HG03342 (cell line): Measurements from ENCODE around the gene PHLDA3.

Experiments
- ATAC-seq: cut with Tn5 transposase; IDR thresholded peaks from one replicate; pipeline ENCODE4 v1.9.1; 2021; ENCODE audit warnings: mild to moderate bottlenecking, moderate library complexity; ENCODE audit not compliant: unreplicated experiment

Gene PHLDA3

DNA sequence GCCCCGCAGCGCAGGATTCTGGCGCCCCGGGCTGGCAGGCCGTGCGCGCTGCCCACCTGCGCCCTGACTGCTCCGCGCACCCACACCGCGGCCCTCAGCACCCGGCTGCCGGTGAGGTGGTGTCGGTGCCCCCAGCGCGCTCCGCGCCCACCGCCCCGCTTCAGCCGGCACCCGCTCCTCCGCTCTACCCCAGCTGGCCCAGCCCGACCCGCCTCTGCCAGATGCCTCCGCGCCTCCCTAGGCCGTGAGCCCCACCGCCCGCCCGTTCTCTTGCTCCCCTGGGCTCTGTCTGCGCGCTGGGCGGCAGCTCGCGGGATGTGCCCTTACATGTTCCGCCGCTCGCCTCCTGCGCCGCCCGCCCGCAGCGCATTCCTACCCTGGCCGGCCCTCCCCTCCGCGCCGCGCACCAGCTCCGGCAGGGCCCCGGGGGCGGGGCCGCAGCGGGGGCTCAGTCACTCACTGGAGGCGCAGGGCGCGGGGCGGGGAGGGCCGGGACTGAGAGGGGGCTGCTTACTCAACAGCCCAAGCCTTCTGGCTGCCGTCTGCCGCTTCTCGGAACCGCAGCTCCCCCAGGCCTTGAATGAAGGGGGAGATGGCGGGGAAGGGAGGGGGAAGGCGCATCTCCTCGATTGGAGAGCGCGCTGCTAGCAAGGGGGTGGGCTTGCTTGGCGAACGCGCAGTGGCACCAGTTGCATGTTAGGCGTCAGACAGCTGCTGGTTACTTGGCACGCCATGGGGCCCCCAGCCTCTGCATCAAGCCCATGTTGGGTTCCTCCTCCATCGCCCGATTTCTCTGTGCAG lies at the start of gene PHLDA3:
Gene PHLDA3, minus strand, starts transcription at position 345 of the 801 bp plus-strand sequence. CDS start 402 bp downstream, outside the sequence.
- ATAC-seq: peak; percentile 73

DNA sequence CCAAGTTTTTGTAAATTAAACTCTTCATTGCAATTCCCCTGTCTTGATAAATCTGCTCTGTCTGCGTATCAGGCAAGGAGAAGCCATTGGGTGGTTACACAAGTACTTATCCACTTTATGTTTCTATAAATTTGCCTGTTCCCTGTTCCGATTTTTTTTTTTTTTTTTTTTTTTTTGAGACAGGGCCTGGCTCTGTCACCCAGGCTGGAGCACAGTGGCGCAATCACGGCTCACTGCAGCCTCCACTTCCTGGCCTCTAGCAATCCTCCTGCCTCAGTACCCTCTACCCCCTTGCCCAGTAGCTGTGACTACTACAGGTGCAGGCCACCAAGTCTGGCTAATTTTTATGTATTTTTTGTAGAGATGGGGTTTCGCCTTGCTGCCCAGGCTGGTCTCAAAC lies 49.1 kb upstream of the PHLDA3 start:
- no peak for ATAC-seq

DNA sequence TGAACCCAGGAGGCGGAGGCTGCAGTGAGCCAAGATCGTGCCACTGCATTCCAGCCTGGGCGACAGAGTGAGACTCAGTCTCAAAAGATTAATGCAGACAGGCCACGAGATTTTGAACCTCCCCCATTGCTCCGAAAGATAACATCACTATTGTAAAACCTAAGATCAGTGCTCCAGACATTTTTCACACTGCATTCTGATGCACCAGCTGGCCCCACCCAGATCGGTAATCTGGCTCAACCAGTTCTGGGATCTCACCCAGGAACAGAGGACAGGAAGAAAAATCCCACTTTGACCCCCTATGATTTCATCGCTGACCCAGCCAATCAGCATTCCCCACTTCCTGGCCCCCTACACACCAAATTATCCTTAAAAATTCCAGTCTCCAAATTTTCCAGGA lies 48.6 kb upstream of the PHLDA3 start:
- no peak for ATAC-seq

DNA sequence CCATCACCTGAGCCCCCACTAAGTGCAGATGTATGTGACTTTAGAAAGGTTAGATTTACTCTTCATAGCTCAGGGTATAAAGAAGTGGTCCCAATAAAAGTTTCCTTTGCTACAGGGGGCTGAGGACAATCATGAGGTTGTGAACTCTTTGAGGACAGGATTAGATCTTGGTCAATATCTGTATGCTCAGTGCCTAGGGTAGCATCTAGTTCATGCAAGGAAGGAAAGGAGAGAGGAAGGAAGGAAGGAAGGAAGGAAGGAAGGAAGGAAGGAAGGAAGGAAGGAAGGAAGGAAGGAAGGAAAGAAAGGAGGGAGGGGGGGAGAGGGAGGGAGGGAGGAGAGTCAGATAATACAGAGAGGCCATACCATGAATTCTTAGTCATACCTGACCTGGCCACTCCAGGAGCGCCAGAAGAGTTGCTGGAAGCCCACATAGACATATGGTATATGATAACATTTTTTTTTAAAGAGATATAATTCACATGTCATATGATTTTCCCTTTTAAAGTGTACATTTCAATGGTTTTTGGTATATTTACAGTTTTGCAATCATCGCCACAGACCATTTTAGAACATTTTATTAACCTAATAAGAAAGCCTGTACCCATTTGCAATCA lies 47.6 kb upstream of the PHLDA3 start:
- no peak for ATAC-seq

DNA sequence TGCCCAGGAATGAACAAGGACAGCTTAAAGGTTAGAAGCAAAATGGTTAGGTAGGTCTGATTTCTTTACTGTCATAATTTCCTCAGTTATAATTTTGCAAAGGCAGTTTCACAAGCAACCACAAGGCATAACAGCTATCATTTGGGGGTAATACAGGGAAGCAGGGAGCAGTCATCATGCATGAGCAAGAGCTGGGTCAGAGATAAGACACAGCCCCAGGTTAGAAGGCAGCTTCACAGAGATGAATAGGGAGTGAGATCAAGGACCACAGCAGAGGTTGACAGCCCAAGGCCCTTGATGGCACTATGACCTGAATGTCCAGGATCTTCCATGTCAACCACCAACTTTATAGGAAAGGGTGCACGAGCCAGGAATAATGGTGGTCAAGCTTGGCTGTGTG lies 46.9 kb upstream of the PHLDA3 start:
- no peak for ATAC-seq

DNA sequence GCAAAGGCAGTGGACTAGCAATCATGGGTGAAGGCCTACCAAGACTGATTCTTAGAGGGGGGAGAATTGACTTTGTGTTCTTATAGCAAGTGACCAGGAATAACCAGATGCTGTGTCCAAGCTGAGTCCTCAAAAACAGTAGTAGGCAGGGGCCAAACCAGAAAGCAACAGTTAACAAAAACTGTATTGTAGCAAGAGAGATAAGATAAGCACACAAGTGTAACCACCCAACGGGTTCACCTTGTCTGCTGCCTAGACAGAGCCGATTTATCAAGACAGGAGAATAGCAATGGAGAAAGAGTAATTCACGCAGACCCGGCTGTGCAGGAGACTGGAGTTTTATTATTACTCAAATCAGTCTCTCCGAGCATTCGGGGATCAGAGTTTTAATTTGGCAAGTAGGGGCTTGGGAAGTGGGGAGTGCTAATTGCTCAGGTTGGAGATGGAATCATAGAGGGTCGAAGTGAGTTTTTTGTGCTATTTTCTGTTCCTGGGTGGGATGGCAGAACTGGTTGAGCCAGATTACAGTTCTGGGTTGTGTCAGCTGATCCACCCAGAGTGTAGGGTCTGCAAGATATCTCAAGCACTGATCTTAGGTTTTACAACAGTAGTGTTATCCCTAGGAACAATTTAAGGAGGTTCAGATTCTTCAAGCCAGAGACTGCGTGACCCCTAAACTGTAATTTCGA lies 46.2 kb upstream of the PHLDA3 start:
- no peak for ATAC-seq

DNA sequence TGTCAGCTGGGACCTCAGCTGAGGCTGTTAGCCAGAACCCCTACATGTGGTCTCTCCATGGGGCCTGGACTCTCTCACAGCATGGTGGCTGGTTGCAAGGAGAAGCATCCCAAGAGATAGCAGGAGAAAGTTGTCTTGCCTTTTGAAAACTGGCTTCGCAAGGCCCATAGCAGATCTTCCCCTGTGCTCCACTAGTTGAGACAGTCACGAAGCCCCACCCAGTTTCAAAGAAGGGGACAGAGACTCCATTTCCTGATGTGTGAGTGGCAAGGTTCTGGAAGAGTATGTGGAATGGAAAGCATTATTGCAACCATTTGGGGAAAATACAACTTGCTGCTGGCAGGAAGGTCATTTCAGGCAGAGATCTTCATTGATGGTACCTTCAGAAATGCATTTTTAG lies 45.5 kb upstream of the PHLDA3 start:
- no peak for ATAC-seq

DNA sequence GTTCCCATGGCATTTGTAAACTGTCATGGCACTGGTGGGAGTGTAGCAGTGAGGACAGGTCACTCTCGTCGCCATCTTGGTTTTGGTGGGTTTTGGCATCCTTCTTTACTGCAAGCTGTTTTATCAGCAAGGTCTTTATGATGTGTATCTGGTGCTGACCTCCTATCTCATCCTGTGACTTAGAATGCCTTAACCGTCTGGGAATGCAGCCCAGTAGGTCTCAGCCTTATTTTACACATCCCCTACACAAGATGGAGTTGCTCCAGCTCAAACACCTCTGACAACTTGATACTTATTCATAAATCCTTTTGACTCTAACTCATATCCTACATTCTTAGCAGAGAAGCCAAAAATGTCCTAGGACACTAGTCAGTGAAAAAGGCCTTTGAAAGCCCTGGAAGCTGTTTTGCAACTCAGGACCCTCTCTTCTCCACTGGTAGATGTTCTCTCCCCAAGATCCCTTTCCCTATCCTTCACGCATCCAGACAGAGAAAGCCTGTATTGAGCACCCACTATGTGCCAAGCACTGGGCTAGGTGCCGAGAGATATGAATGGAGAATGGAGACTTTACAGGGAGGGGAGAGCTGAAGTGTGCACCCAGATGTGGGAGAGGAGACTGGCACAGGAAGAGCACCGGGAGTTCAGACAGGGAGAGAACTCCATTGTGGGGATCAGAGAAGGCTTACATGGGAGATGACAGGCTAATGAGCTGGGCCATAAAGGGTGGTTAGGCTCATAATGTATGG lies 44.7 kb upstream of the PHLDA3 start:
- no peak for ATAC-seq

DNA sequence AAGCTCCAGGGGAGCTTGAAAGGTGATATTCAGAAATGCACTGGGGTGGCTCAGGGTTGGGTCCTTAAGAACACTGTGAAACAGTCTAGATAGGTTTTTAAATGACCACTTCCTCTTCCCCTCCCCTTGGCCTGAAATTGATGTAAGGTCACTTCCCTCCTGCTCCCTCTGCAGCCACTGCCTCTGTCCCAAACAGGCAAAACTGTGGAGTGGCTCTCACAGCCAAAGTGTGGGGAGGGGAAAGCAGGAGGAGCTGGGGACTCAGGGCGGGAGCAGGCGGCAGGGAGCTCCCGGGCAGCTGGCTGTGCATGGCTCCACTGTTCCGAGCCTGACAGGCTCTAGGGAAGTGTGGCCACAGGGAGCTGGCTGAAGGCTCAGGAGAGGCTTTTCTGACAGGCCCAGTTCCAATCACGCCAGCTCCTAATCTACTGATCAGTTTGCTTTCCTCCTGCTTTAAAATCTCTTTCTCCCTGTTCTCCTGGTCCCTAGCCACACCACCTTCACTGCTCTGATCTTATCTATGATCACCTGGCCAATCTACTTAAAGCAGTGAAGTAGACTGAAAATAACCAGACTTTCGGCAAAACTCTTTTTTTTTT lies 43.1 kb upstream of the PHLDA3 start:
- ATAC-seq: peak; percentile 40

DNA sequence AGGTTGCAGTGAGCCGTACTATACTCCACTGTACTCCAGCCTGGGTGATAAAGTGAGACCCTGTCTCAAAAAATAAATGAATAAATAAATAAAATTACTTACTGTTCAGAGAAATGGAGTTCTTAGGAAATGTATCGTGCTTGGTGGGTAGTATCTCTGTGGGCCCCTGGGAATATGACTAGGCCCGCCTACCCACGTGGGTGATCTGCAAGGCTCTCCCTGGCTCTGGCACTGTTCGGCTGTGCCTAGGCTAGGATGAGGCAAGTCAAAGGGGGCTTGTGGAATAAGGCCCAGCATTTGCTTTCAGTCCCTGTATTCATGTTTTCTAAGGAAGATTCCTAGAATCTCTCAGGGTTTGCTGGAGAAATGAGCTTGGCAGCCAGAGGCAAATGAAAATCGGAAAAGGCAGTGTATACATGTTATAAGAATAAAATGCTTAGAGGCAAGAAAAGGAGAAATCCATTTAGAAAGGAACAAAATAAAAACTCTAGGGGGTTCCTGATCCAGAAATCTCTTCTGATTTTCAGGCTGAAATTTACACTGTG lies 42.5 kb upstream of the PHLDA3 start:
- ATAC-seq: no peak

DNA sequence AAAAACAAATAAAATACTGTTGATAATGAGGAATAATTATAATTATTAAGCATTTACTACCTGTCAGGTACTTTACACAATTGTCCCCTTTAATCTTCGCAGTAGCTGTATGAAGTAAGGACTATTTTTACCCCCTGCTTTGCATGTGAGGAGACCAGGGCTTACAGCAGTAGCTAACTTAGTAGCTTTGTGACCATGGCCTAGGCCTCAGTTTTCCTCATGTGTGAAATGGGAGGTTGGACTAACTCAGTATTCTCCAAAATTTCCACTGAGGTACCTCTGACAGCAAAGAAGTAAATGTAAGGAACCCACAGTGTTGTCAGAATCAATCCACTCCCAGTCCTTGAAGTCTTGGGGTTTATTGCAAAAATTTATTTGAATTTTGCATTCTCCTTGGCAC lies 41.7 kb upstream of the PHLDA3 start:
- ATAC-seq: no peak

DNA sequence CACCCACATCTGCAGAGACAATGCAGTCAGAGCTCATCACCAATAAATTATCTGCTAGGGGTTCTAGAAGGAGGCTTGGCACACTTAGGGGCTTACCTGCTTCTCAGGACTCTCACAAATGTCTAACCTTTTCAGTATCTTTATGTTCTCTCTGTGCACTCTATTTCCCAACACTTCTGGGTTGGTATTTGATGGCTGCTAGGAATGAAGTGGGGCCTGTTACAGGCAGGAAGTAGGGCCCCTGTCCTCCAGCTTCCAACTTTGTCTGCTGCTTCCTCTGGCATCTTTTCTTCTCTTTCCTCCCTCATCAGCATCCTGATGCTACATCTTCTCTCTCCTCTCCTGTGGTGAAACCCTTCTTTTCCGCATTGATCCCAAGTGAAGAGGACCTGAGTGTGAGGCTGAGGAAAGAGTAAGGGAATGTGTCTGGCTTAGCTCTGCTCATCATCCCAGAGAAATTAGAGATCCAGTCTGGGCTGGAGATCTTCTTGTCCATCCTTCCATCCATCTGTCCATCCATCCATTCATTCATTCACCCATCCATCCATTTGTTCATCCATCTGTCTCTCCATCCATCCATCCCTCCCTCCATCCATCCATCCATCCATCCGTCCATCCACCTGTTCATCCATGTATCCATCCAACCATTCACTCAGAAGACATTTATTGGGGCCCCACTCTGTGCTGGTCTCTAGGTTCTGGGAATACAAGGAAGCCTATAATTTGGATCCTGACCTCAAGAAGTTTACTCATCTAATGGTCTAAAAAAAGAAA lies 40.8 kb upstream of the PHLDA3 start:
- no peak for ATAC-seq

DNA sequence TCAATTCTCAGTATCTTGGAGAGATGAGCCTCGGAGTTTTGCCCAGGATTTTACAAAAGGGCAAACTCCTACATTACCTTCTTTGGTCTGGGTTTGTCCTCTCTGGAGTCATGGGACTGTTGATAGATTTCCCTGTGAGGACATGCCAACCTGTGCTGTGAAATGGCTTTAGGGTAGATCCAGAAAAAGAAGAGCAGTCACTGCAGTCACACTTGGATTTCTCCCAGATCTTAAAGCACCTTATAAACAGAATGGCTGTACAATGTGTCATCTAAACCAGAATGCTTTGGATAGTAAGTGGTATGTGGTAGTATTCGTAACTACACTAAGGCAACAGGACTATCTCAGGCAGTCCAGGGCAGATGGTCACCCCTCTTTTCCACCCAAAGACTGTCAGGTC lies 39.8 kb upstream of the PHLDA3 start:
- no peak for ATAC-seq

DNA sequence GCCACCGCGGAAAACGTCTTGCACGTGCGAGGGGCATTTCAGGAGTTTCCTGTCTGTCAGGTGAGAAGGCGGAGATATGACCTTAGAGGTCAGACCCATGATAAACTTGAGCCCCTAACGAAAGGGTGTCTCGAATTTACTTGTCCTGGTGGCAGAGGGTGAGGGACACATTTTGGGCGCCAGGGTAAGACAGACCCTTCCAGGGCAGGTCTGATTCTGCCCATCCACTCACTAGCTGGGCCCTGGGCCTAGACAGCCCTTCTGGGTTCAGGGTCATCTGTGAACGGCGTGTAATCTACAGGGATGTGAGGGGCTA lies 38.3 kb upstream of the PHLDA3 start:
- ATAC-seq: peak; percentile 14

DNA sequence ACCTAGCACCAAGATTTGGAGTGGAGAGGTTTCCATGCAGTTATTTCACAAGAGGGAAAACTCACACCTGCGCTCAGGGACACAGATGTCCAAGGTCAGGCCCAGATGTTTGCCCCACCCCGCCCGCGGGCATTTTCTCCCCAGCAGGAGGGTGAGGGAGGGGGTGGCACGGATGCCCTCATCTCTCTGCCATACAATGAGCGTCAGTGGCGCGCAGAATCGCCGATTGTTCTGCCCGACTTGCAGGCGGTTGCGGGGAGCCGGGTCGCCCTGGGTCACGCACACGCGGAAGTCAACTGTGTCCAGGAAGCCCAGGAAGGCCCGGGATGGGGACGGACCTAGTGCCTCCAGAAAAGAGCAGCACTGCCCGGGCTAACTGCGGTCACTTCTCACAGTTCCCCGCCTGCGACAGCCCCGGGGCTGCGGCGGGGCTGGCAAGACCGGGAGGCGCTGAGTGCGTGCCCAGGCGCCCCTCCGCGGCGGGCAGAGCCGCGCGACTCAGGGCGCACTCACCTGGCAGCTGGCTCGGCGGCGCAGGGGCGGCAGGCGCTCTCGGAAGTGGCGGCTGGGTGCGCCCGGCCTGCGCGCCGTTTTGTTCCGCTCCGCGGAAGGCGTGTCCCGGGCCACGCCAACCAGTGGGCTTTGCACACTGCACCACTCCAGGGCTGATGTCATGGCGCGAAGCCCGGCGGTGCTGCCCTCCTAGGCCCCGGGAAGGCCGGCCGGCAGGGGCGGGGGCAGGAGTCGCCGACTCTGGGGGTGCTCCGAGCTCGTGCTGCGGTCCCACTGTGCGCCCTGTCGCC lies 37.8 kb upstream of the PHLDA3 start, which contains the start of gene CSRP1:
Gene CSRP1, minus strand, starts transcription at position 567 of the 803 bp plus-strand sequence. CDS start 10,820 bp downstream, outside the sequence.
- peak; percentile 83 for ATAC-seq

DNA sequence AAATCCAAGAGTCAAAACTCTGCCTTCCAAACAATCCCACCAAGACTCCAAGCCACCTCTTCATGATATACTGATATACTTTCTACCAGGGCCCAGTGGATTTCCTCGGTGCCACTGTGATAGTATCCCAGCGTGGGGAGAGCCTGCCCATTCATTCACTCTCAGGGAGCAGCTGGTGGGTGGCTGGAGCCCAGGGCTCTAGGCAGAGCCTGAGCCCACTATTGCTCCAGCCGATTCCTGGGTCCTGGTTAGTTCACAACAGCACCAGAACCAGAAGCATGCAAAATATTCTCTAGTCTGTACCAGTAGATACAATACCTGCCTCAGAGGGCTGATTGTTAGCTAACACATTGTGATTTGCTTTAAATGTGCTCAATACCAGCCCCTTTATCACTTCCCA lies 37.1 kb upstream of the PHLDA3 start:
- no peak for ATAC-seq

DNA sequence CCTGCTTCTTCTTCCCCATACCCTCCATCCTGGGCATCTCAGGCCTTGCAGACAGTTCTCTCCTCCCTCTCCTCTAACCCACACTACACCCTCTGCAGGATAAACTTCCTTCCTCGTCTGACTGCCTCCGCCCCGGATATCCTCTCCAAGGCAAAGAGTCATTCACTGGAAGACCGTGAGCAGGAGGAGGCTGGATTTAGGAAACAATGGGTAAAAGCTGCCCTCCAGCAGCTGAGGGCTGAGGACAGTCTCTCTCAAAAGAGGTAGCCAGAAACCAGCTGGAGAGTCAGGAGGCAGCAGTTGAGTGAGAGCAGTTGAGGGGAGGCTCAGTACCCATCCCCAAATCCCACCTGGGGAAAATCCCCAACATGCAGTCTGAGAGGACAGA lies 36.5 kb upstream of the PHLDA3 start:
- ATAC-seq: no peak

DNA sequence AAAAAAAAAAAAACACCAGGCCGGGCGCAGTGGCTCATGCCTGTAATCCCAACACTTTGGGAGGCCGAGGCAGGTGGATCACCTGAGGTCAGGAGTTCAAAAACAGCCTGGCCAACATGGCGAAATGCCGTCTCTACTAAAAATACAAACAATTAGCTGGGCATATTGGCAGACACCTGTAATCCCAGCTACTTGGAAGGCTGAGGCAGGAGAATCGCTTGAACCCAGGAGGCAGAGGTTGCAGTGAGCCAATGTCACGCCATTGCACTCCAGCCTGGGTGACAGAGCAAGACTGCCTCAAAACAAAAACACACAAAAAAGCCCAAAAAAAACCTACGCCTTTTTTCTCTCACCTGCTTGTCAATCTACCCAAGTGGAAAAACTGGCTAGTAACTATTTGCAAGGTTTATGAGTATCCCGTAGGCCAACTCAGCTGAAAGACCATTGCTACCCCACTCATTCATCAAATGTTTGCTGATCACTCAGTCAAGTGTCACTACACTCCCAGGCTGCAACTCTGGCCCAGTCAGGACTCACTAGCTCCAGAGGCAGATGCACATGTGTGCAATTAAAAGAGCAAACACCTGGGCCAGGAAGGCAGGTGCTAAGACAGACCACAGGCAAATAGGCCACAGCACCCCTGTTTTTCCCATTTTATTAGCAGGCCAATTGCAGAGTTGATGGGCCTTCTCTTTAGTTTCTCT lies 36.0 kb upstream of the PHLDA3 start:
- no peak for ATAC-seq
